Hippocampal formation (tissue), 2 donors: ENCODE measurements around the gene PHACTR1.
A peak's percentile ranks its signal among the peaks of the same experiment; 100 is the strongest.

ENCODE experiments used
- DNase-seq, 2 donors: peaks; one replicate each; lab custom pipeline; 2025; lab: John Stamatoyannopoulos, UW

Gene PHACTR1

GRCh38 chr6:13030396-13030795 lies 313.8 kb downstream of the PHACTR1 start:
- no peak for DNase-seq

GRCh38 chr6:13032566-13032965 lies 316.0 kb downstream of the PHACTR1 start:
- no peak for DNase-seq

GRCh38 chr6:13033145-13033544 lies 316.6 kb downstream of the PHACTR1 start:
- no peak for DNase-seq

- no peak for DNase-seq
These were observed 317.7 kb downstream of the PHACTR1 start for GRCh38 chr6:13034316-13034715.

- no peak for DNase-seq
These were observed 319.0 kb downstream of the PHACTR1 start for GRCh38 chr6:13035606-13036005.

GRCh38 chr6:13038315-13038714 lies 321.7 kb downstream of the PHACTR1 start:
- no peak for DNase-seq

- DNase-seq: no peak
These were observed 322.2 kb downstream of the PHACTR1 start for GRCh38 chr6:13038741-13039190.

- no peak for DNase-seq
These were observed 327.8 kb downstream of the PHACTR1 start for GRCh38 chr6:13044390-13044789.

- DNase-seq: no peak
These were observed 328.3 kb downstream of the PHACTR1 start for GRCh38 chr6:13044896-13045295.

- no peak for DNase-seq
These were observed 329.1 kb downstream of the PHACTR1 start for GRCh38 chr6:13045676-13046075.

- DNase-seq: no peak
These were observed 329.5 kb downstream of the PHACTR1 start for GRCh38 chr6:13046084-13046483.

- no peak for DNase-seq
These were observed 331.5 kb downstream of the PHACTR1 start for GRCh38 chr6:13048113-13048512.

GRCh38 chr6:13049666-13050254 lies 333.2 kb downstream of the PHACTR1 start:
- no peak for DNase-seq

GRCh38 chr6:13053006-13053461 lies 336.5 kb downstream of the PHACTR1 start:
- DNase-seq: peak in 1 of 2 donors; percentile 27

GRCh38 chr6:13058051-13058450 lies 341.5 kb downstream of the PHACTR1 start:
- DNase-seq: no peak

GRCh38 chr6:13059026-13059425 lies 342.5 kb downstream of the PHACTR1 start:
- no peak for DNase-seq

GRCh38 chr6:13063300-13063918 lies 346.8 kb downstream of the PHACTR1 start:
- no peak for DNase-seq

- no peak for DNase-seq
These were observed 349.0 kb downstream of the PHACTR1 start for GRCh38 chr6:13065581-13065980.

GRCh38 chr6:13066050-13066449 lies 349.5 kb downstream of the PHACTR1 start:
- DNase-seq: no peak

GRCh38 chr6:13066820-13067219 lies 350.3 kb downstream of the PHACTR1 start:
- DNase-seq: no peak

- DNase-seq: no peak
These were observed 352.1 kb downstream of the PHACTR1 start for GRCh38 chr6:13068586-13069210.

- DNase-seq: peak in 1 of 2 donors; percentile 51
These were observed 355.2 kb downstream of the PHACTR1 start for GRCh38 chr6:13071550-13072345.
